ENCODE results near the gene MYOM3.

The MYOM3 gene

DNA sequence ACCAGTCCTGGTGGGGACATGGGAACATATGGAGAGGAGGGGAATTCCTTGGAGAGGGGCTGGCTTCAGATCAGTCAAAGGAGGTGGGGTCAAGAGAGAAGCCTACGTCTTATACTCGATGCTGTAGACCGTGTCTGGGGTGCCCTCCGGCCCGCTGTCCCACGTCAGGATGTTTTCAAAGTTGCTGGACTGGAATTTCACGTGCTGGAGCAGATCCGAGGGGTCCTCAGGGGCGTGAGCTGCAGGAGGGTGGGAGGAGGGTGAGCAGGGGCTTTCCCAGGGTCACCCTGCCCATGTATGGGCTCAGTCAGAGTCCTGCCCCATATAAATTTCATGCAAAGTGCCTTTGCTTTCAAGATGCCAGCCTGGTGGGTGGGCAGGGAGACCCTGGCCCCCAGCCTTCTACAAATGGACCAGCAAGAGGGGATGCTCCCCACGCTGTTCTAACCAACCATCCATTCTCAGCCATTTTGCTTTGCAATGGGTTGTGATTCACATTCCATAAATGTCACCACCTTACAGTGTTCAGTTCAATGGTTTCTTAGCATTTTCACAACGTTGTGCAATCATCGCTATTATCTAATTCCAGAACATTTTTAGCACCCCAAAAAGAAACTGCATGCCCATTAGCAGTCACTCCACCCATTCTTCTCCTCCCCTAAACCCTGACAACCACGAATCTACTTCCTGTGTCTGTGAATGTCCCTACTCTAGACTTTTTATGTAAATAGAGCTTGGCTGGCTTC, 26.7 kb upstream of the MYOM3 start:
- TF ChIP-seq, protein P1, sequence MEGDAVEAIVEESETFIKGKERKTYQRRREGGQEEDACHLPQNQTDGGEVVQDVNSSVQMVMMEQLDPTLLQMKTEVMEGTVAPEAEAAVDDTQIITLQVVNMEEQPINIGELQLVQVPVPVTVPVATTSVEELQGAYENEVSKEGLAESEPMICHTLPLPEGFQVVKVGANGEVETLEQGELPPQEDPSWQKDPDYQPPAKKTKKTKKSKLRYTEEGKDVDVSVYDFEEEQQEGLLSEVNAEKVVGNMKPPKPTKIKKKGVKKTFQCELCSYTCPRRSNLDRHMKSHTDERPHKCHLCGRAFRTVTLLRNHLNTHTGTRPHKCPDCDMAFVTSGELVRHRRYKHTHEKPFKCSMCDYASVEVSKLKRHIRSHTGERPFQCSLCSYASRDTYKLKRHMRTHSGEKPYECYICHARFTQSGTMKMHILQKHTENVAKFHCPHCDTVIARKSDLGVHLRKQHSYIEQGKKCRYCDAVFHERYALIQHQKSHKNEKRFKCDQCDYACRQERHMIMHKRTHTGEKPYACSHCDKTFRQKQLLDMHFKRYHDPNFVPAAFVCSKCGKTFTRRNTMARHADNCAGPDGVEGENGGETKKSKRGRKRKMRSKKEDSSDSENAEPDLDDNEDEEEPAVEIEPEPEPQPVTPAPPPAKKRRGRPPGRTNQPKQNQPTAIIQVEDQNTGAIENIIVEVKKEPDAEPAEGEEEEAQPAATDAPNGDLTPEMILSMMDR (conservative IDR thresholded peaks at IDR 0.05; ENCODE audit: control insufficient read depth, insufficient read depth, low read depth, low read length), result no peak
- H3K4me3 ChIP-seq (ENCODE audit: control insufficient read depth, low read depth, low read length), result no peak overlapping the region
- DNase-seq (ENCODE audit: low read depth), result no peak

GRCh38 chr1:24136956-24137539, 25.1 kb upstream of the MYOM3 start:
- DNase-seq (ENCODE audit: low read depth), result no peak
- H3K4me3 ChIP-seq (ENCODE audit: control insufficient read depth, low read depth, low read length), result no peak overlapping the region
- TF ChIP-seq, protein P1 (conservative IDR thresholded peaks at IDR 0.05; ENCODE audit: control insufficient read depth, insufficient read depth, low read depth, low read length), result no peak

DNA sequence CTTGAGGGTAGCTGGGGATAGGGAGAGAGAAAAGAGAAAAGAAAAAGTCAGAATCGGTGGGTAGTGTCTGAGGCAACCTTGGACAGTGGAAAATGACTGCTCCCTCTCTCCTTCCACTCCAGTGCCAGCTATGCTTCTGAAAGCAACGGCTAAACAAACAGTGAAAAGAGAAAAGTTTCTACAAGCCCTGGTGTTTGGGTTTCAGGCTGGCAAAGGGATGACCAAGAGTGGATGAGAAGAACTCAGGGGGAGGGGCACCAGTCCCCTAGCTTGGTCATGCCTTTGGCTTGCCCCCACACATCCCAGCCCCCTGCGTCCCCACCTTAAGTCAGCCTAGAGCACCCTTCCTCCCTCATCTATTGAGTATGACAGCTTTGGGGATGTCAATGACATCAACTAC, 22.4 kb upstream of the MYOM3 start:
- TF ChIP-seq, protein P1 (conservative IDR thresholded peaks at IDR 0.05; ENCODE audit: control insufficient read depth, insufficient read depth, low read depth, low read length), result no peak
- DNase-seq (ENCODE audit: low read depth), result no peak
- H3K4me3 ChIP-seq (ENCODE audit: control insufficient read depth, low read depth, low read length), result no peak overlapping the region

GRCh38 chr1:24133819-24134218, 21.9 kb upstream of the MYOM3 start:
- DNase-seq (ENCODE audit: low read depth), result no peak
- TF ChIP-seq, protein P1 (conservative IDR thresholded peaks at IDR 0.05; ENCODE audit: control insufficient read depth, insufficient read depth, low read depth, low read length), result no peak
- H3K4me3 ChIP-seq (ENCODE audit: control insufficient read depth, low read depth, low read length), result no peak overlapping the region

GRCh38 chr1:24130385-24130784, 18.4 kb upstream of the MYOM3 start:
- no peak overlapping the region for H3K4me3 ChIP-seq (ENCODE audit: control insufficient read depth, low read depth, low read length)

GRCh38 chr1:24127801-24128363, 15.9 kb upstream of the MYOM3 start:
- H3K4me3 ChIP-seq (ENCODE audit: control insufficient read depth, low read depth, low read length), result no peak overlapping the region
- TF ChIP-seq, protein P1 (conservative IDR thresholded peaks at IDR 0.05; ENCODE audit: control insufficient read depth, insufficient read depth, low read depth, low read length), result no peak
- no peak for DNase-seq (ENCODE audit: low read depth)

More at GRCh38 chr1:24130385-24130784, 18.4 kb upstream of the MYOM3 start:
- DNase-seq (ENCODE audit: low read depth), result no peak
- TF ChIP-seq, protein P1 (conservative IDR thresholded peaks at IDR 0.05; ENCODE audit: control insufficient read depth, insufficient read depth, low read depth, low read length), result no peak

All from fibroblast of mammary gland (primary cell).